Activated naive CD8-positive, alpha-beta T cell (primary cell): ENCODE data around the gene TTC28.

ENCODE experiments used
- H3K27ac Mint-ChIP-seq: one replicate; pipeline ENCODE4 v1.8.0; 2021; ENCODE audit warnings: mixed read lengths
- H3K27me3 Mint-ChIP-seq: one replicate; pipeline ENCODE4 v1.8.0; 2021; ENCODE audit warnings: mixed read lengths
- H3K36me3 Mint-ChIP-seq: one replicate; pipeline ENCODE4 v1.8.0; 2021; ENCODE audit warnings: mixed read lengths
- H3K4me1 Mint-ChIP-seq: one replicate; pipeline ENCODE4 v1.8.0; 2021; ENCODE audit warnings: low read depth, mixed read lengths
- H3K4me3 Mint-ChIP-seq: one replicate; pipeline ENCODE4 v1.8.0; 2021; ENCODE audit warnings: mild to moderate bottlenecking, mixed read lengths
- H3K9me3 Mint-ChIP-seq: one replicate; pipeline ENCODE4 v1.8.0; 2021; ENCODE audit warnings: low read depth, mixed read lengths

TTC28 gene

DNA sequence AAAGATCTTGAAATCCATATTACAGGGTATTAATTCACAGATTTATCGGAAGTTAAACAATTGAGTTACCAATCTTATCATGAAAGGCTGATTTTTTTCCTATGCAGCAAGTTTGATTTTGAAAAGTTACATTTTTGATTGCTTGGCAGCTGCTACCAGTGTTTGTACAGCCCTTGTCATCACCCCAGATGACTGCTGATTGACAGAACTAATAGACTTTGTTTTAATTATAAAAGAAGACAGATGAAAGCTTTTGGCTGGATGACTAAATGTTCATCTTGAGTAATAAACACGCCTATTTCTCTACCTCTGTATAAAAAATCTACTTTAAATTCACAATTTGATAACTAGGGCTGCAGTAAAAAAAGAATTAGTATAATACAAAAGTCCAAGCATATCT lies 259.7 kb downstream of the TTC28 start:
- no peak overlapping the region for H3K4me3 Mint-ChIP-seq
- H3K27ac Mint-ChIP-seq, result no peak overlapping the region
- no peaks in the 10 kb centered on the region for H3K9me3 Mint-ChIP-seq
- no peaks in the 10 kb centered on the region for H3K4me1 Mint-ChIP-seq
- H3K27me3 Mint-ChIP-seq, result peaks cover 4% of the 10 kb centered on the region
- H3K36me3 Mint-ChIP-seq, result no peaks in the 10 kb centered on the region

DNA sequence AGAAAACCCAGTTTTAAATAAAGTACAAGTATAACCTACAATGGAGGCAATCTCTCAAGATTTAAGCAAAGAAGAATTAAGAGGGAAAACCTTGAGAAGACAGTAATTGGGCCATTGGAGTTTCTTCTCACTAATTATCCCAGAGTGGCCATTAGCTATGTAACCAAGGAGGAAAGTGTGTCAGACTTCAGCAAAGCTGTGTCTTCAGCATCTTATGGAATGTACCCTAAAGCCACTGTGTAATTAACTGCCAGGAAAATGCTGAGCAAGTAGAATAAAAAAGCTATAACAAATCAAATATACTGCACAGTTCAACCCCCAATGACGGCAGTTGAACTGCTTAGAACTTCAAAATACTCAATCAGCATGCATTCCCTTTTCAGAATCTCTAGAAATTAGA lies 261.6 kb downstream of the TTC28 start:
- Mint-ChIP-seq H3K4me1 (no peaks in the 10 kb centered on the region), H3K4me3 (no peak overlapping the region), H3K27me3 (peaks cover 6% of the 10 kb centered on the region), H3K36me3 (peaks cover 2% of the 10 kb centered on the region), H3K27ac (no peak overlapping the region), H3K9me3 (no peaks in the 10 kb centered on the region)

DNA sequence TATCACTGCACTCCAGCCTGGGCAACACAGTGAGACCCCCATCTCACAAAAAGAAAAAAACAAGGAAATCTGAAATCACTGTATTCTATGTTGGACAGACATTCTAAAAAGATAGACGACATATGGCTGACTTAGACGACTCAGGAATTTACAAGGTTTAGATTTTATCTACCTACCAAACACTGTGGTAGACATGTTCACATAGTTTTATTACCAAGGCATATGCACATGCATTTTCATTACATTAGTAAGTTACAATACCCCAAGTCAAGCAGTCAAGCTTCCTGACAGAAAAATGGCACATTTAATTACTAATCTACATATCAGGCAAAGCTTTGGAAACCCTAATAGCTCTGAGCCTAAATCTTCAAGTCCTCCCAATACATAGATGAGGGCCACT lies 262.2 kb downstream of the TTC28 start:
- Mint-ChIP-seq H3K4me3 (no peak overlapping the region), H3K27me3 (peaks cover 8% of the 10 kb centered on the region), H3K36me3 (peaks cover 2% of the 10 kb centered on the region), H3K27ac (no peak overlapping the region), H3K9me3 (no peaks in the 10 kb centered on the region), H3K4me1 (no peaks in the 10 kb centered on the region)

DNA sequence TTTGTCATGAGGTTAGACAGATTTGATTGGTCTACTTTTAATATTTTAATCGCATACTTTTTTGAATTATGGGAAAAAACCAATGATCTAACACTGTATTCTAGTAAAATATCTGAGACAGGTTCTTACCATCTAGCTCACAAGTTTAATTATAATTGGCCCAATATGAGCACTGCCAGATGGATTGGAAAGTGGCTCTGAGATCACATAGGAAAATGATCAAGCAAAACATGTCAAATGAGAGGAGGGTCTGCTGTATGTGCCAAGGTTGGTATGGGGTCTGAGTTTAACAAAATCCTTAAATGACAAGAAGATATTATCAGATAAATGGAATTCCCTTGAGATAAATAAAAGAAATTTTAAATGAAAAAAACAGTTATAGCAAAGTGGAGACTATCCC lies 264.7 kb downstream of the TTC28 start:
- H3K4me1 Mint-ChIP-seq, result no peaks in the 10 kb centered on the region
- H3K27ac Mint-ChIP-seq, result no peak overlapping the region
- no peaks in the 10 kb centered on the region for H3K9me3 Mint-ChIP-seq
- H3K36me3 Mint-ChIP-seq, result peaks cover 2% of the 10 kb centered on the region
- peaks cover 7% of the 10 kb centered on the region for H3K27me3 Mint-ChIP-seq
- no peak overlapping the region for H3K4me3 Mint-ChIP-seq

DNA sequence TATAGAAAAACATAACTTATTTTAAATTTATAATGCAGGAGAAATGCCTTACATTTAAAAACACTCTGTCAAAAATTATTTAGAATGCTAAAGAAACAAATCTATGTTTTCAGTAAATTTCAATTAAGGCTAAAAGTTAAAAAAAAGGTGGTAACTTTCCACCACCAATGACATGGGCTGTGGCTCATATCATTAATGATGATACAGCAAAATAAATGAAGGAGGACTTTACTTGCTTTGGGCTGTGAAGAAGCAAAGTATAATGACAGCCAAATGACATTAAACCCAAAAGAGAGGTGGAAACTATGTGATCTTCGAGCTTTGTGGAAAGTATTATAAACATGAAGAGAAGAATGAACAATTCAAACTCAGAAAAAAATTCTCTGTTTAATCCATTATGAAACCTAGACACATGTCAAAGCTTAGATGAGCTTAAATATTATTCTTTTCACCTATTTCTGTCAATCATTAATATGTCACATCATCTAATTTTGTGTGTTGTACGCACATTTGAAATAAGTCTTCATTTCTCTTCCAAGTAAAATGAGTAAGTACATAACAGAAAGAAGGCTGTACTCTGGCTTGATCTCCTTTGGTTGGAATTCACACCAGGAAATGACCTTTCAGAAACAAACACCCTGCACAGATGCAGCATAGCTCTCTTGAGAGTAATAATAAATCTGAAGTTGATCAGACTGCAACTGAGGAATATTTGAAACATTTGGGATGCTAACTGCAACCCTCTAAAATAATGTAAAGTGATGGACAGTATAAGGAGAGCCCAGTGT lies 265.8 kb downstream of the TTC28 start:
- Mint-ChIP-seq H3K9me3 (no peaks in the 10 kb centered on the region), H3K27ac (no peak overlapping the region), H3K4me1 (no peaks in the 10 kb centered on the region), H3K36me3 (peaks cover 2% of the 10 kb centered on the region), H3K27me3 (peaks cover 7% of the 10 kb centered on the region), H3K4me3 (no peak overlapping the region)

DNA sequence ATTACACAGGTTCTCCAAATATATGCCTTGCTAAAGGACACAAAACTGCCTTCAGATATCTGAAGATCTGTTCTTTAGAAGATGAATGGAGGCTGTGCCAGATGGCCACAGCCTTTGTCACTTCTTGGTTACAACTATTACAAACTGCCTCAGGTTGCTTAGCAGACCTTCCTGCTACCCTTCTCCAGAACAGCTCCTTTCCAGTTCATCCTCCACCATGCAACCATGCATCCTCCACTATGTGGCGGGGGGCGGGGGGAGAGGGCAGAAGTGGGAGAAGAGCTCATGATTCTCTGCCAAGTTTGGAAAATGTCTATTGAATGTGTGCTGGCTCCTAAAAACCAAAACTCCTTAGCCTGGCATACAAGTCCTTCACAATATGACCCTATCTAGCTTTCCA lies 267.5 kb downstream of the TTC28 start:
- Mint-ChIP-seq H3K4me3 (no peak overlapping the region), H3K27ac (no peak overlapping the region), H3K4me1 (no peaks in the 10 kb centered on the region), H3K27me3 (peaks cover 7% of the 10 kb centered on the region), H3K36me3 (peaks cover 2% of the 10 kb centered on the region), H3K9me3 (no peaks in the 10 kb centered on the region)

DNA sequence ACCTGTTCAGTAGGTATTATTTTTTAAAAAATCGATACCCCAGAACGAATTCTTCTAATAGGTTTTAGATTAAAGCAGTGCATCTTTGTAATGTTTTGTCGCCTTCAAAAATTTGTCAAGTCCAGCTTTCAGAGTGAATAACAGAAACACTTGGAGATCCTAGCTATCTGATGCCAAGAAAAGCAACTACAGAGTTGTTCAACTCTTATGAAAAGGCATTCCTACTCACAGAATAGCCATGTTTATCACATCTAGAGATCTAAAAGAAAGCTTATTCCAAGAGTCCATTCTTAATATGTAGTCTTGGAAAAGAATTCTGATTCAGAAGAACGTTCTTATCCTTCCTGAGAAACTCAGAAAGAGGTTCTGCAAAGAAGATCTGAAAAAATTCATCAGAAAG lies 268.5 kb downstream of the TTC28 start:
- Mint-ChIP-seq H3K4me3 (no peak overlapping the region), H3K27ac (no peak overlapping the region), H3K36me3 (peaks cover 2% of the 10 kb centered on the region), H3K4me1 (no peaks in the 10 kb centered on the region), H3K9me3 (no peaks in the 10 kb centered on the region), H3K27me3 (peaks cover 5% of the 10 kb centered on the region)

DNA sequence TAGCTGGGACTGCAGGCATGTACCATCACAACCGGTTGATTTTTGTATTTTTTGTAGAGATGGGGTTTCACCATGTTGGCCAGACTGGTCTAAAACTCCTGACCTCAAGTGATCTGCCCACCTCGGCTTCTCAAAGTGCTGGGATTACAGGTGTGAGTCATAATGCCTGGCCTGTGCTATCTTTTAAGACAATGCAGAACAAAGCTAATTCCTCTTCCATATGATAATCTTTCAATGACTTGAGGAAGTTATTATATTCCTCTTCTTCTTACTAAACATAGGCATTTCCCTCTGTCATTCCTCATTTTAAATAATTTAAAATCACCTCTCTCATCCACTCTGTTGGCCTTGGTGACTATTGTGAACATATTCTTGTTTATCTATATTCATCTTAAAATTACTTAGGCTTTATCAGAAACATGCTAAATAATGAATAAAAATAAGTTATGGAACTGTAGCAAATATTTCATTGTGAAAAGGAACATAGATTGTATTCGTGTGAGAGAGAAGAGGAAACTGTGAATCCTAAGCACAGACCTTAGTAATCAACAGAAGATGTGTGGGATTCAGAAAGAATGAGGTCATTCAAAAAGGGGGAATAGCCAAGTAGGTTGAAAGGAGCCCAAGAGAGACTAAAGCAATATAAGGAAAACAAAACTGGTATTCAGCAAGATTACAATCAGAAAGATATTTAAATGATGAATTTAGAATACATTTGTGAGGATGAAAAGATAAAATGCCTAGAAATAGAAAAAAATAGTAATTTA lies 269.4 kb downstream of the TTC28 start:
- Mint-ChIP-seq H3K9me3 (no peaks in the 10 kb centered on the region), H3K4me1 (no peaks in the 10 kb centered on the region), H3K36me3 (peaks cover 2% of the 10 kb centered on the region), H3K27me3 (peaks cover 5% of the 10 kb centered on the region), H3K4me3 (no peak overlapping the region), H3K27ac (no peak overlapping the region)

DNA sequence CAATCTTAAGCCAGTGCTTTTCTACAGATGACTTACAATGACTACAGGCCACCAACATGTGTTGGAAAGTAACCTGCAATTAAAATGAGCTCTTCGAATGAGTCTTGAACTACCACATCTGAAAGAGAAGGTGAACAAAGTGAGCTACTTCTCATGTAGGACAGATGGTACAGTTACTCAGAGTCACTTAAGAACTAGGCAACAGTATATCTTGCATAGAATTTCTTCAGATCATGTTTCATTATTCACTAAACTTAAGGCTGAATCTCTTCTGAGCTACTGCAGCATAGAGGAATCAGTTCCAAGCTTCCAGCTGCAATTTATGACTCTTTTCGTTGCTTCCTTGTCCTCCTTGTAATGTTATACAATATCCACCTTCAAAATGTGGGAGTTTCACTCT lies 270.9 kb downstream of the TTC28 start:
- no peak overlapping the region for H3K4me3 Mint-ChIP-seq
- H3K36me3 Mint-ChIP-seq, result peaks cover under 1% of the 10 kb centered on the region
- no peak overlapping the region for H3K27ac Mint-ChIP-seq
- H3K27me3 Mint-ChIP-seq, result peaks cover 3% of the 10 kb centered on the region
- no peaks in the 10 kb centered on the region for H3K9me3 Mint-ChIP-seq
- H3K4me1 Mint-ChIP-seq, result no peaks in the 10 kb centered on the region

DNA sequence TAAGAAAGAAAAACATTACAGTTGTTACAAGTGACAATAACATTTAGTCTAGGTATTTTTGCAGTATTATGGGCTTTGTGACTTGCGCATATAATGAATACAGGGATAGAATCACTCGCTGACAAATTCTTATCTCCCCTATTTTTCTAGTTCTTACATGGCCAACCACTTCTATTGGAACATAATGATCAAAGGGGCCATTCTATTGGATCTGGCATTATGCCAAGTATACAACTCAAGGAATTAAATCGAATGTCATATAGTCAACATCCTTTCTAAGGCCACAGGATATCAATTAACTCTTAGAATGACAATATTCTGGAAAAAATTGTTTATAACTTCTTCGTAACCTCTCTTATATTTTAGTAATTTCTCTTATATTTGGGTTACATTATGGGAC lies 272.0 kb downstream of the TTC28 start:
- Mint-ChIP-seq H3K27me3 (peaks cover 3% of the 10 kb centered on the region), H3K9me3 (no peaks in the 10 kb centered on the region), H3K36me3 (no peaks in the 10 kb centered on the region), H3K4me3 (no peak overlapping the region), H3K27ac (no peak overlapping the region), H3K4me1 (no peaks in the 10 kb centered on the region)

DNA sequence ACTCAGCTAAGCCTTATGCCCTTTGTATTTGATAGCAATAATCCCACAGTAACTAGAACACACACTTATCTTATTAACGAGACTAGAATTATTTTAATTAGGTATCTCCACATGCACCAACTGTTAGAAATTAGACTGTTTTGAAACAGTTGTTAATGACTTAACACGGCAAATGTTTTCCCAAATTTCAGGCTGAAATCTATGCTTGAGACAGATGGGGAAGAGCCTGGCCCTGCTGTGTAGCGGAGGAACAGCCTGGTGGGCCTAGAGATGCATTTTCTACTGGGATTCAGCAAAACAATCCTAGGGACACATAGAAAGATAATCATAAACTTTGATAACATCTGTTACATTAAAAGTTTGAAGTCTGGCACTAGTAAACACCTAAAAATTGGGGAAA lies 273.4 kb downstream of the TTC28 start:
- H3K27ac Mint-ChIP-seq, result no peak overlapping the region
- no peaks in the 10 kb centered on the region for H3K9me3 Mint-ChIP-seq
- H3K4me3 Mint-ChIP-seq, result no peak overlapping the region
- H3K4me1 Mint-ChIP-seq, result no peaks in the 10 kb centered on the region
- no peaks in the 10 kb centered on the region for H3K36me3 Mint-ChIP-seq
- no peaks in the 10 kb centered on the region for H3K27me3 Mint-ChIP-seq

DNA sequence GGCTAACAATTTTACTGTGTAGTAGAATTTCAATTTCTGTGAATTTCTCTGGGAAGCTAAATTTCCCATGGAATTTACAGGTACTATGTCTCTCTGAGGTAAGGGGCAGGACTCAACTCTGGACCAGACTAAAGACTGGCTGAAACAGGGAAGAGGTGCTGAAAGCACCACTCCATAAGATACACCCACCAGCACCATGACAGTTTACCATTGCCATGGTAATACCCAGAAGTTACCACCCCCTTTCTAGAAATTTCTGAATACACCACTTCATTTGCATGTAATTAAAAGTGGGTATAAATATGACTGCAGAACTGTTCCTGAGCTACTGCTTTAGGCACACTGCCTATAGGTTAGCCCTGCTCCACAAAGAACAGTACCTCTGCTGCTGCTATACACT lies 274.1 kb downstream of the TTC28 start:
- no peak overlapping the region for H3K4me3 Mint-ChIP-seq
- no peaks in the 10 kb centered on the region for H3K36me3 Mint-ChIP-seq
- H3K27ac Mint-ChIP-seq, result no peak overlapping the region
- no peaks in the 10 kb centered on the region for H3K4me1 Mint-ChIP-seq
- no peaks in the 10 kb centered on the region for H3K9me3 Mint-ChIP-seq
- H3K27me3 Mint-ChIP-seq, result no peaks in the 10 kb centered on the region

DNA sequence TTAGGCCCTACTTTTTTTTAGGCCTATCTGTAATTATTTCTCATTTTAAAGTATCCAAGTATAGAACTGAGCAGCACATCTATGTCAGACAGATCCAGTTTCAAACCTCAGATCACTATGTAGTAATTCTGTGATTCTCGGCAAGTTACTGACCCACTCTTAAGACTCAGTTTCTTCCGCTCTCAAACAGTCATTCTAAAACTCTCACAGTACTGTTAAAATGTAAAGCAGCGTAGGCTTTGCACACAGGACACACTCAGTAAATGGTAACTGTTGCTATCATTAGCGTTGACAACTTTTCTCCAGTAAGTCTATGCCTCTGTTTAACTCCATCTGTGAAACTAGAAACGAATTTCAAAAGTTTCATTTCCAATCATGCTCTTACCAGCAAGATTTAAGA lies 277.1 kb downstream of the TTC28 start:
- H3K27ac Mint-ChIP-seq, result no peak overlapping the region
- H3K27me3 Mint-ChIP-seq, result no peaks in the 10 kb centered on the region

DNA sequence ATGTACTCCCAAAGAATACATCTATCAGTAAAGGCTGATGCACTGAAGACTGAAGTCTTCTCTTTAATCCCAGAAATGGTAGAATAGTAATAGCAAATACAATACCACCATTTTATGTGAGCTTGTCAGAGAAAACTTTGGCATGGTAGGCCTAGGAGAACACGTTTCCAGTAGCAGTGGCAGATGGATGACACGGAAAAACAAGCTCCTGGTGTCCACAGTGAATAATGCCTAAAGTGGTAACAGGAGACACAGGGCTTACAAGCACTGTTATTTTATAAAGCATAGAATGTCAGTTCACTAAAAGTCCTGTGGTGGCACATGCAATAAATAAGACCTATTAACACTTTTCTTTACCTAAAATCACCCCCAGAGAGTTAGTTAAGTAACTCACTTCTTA lies 277.6 kb downstream of the TTC28 start:
- Mint-ChIP-seq H3K4me1 (no peaks in the 10 kb centered on the region), H3K36me3 (no peaks in the 10 kb centered on the region), H3K9me3 (no peaks in the 10 kb centered on the region), H3K27ac (no peak overlapping the region), H3K4me3 (no peak overlapping the region), H3K27me3 (no peaks in the 10 kb centered on the region)

More for the DNA sequence above, 277.1 kb downstream of the TTC28 start:
- Mint-ChIP-seq H3K4me1 (no peaks in the 10 kb centered on the region), H3K4me3 (no peak overlapping the region), H3K9me3 (no peaks in the 10 kb centered on the region), H3K36me3 (no peaks in the 10 kb centered on the region)

DNA sequence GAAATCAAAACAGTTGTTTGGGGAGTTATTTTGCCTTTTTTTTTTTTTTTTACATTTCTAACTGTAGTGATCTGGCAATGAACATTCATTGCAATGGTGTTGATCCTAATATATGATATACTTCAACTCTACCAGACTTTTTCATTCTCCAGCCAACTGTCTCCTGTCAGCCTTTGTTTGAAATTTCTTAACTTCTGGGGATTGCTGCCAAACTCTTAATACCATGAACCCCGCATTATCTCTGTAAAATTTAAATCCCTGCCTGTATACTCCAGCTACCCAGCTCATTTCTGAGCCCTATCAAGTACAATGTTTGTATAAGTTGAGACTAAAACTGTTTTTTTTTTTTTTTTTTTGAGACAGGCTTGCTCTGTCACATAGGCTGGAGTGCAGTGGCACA lies 280.7 kb downstream of the TTC28 start:
- Mint-ChIP-seq H3K27me3 (no peaks in the 10 kb centered on the region), H3K27ac (no peak overlapping the region), H3K4me1 (peaks cover 9% of the 10 kb centered on the region), H3K4me3 (no peak overlapping the region), H3K9me3 (no peaks in the 10 kb centered on the region), H3K36me3 (peaks cover 2% of the 10 kb centered on the region)

DNA sequence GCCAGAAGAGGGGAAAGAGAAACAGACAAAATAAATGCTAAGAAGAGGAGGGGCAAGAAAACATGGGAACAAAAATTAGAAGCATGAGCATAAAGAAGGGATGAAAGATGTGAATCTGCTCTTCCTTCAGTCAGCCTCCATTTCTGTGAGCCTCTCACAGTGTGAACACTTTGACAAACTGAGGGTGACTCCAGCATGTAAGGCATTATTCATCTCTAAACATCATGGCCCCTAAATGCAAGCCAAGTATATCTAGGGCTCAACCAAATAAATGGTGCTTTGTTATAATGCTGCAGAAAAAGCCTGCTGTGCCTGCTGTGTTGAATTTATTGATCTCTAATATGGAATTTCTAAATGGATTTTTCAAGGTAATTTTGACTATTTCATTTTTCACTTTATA lies 281.3 kb downstream of the TTC28 start:
- H3K27ac Mint-ChIP-seq, result no peak overlapping the region
- H3K4me3 Mint-ChIP-seq, result no peak overlapping the region
- no peaks in the 10 kb centered on the region for H3K27me3 Mint-ChIP-seq
- H3K4me1 Mint-ChIP-seq, result peaks cover 9% of the 10 kb centered on the region
- peaks cover 2% of the 10 kb centered on the region for H3K36me3 Mint-ChIP-seq
- H3K9me3 Mint-ChIP-seq, result no peaks in the 10 kb centered on the region
